Stimulated activated CD4-positive, alpha-beta T cell treated with anti-CD3 and anti-CD28 coated beads, Interleukin-1b, Interleukin-23, amount 100 ng/mL, for 48 hours (primary cell): ENCODE results near the gene ATXN7.
A peak's percentile ranks its signal among the peaks of the same experiment; 100 is the strongest.

Experiments
- DNase-seq: peaks from one replicate; pipeline ENCODE4 v3.0.0-alpha.2; 2020

Gene ATXN7

DNA sequence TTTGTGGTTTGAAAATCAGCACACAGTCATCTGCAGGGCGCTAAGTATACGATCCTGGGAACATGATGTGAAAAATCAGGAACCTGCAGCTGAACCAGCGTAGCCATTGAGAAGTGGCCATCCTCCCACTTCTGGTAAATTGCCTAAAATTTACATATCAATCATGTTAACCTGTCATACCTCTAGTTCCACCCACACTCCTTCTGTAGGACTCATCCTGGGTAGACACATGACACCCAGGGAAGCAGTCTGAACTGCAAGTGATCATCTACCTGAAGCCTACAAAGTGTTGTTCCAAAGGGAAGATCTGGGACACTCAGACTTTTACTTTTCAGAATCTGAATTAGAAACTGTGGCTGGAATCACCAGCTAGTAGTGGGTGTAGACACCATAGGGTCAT, 165.1 kb downstream of the ATXN7 start:
- DNase-seq = no peak

DNA sequence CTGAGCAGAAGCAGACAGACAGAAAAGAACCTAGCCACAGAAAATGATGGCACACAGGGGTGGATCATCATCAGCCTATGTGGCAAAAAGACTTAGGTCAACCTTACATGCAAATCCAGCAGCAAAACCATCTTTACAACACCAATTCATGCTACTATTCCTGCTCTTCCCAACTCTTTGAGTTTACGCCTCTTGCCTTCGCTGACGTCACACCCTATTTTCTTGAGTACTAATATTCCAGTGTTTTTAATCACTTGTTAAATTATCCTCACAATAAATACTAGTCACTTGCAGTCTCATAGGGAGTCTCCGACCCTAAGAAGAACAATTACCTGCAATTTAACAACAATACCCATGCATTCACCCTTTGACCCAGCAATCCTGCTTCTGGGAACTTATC, 165.6 kb downstream of the ATXN7 start:
- DNase-seq = no peak

DNA sequence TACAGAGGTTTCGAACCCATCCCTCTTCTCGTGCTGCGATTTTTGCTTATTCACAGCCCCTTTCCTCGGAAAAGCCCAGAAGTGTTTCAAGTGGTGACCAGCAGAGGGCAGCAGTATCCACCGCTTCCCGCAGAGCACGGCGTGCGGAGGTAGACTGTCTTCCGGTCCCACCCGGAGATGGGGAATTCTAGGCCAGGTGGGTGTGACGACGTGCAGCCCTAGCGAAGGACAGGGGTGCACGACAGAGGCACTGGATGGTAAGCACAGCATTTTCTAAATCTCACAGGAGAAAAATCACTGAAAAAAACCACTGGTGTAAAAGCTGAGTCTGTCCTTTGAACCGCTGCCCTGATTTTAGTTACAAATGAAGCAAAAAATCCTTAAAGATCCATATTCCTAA, 167.1 kb downstream of the ATXN7 start:
- peak; percentile 76 for DNase-seq

DNA sequence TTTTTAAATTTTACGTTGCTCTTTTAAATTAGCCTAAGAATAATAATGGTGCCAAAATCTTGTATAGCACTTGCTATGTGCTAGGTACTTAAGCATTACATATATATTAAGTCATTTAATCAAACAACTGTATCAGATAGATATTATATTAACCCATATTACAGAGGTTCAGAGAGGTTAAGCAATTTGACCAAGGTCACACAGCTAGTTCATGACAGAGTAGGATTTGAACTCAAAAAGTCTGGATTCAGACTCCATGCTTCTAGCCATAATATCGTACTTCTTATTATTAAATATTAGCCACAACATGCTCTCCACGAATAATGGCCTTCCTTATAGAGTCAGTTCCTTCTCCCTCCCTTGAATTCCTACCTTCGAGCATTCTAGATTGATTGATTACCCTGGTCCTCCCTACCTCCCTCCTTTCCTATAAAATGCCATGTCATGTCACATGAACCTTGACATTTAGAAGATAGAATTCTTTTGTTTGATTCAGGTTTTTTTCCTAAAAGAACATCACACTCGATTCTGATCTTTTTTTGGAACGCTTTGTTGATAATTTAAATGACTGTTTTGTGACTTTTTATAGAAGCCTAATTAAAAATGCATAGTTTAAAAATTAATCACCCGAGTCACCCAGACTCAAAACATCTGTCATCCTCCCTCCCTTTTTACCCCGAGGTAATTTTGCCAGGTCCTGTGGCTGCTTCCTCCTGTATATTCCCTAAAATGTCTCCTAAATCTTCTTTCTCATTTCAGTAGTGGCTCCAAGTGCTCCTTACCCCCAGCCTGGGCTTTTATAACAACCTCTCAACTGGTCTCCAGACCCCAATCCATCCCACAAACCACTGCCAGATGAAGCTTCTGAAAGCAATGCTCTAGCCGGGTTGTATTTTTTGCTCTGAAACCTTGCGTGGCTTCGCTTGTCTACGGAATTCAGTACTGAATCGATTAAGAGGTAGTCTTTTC, 168.2 kb downstream of the ATXN7 start:
- DNase-seq = no peak

DNA sequence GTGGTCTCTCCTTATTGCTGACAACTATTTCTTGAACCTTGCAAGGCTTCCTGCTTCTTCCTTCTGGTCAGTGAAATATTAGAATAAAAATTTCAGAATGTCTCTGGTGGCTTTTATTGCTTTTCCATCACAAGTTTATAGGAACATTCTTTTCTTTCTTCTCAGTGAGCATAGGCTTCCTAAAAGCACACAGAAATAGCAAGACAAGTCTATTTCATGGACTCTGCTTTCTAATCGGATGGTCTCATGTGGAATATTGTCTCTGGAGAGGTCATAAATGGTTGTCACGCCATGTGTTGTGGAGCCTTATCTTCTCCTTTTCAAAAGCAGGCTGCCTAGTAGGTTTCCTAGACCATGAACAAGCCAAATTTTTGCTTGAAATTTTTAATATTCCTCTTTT, 169.4 kb downstream of the ATXN7 start:
- DNase-seq = no peak

DNA sequence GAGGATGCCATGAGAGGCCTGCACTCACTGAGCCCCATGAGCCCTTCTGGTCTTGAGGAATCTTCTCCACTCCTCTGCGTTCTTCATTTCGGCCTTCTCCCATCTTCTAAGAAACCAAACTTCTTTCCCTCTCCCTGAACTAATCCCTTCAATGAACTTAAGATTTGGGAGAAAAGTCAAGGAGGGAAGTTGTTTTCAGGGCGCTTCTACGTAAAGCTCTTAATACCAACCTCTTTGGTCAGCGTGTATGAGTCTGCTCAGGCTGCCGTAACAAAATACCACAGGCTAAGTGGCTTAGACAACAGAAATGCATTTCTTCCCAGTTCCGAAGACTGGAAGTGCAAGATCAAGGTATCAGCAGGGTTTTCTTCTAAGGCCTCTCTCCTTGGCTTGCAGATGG, 173.4 kb downstream of the ATXN7 start:
- no peak for DNase-seq

DNA sequence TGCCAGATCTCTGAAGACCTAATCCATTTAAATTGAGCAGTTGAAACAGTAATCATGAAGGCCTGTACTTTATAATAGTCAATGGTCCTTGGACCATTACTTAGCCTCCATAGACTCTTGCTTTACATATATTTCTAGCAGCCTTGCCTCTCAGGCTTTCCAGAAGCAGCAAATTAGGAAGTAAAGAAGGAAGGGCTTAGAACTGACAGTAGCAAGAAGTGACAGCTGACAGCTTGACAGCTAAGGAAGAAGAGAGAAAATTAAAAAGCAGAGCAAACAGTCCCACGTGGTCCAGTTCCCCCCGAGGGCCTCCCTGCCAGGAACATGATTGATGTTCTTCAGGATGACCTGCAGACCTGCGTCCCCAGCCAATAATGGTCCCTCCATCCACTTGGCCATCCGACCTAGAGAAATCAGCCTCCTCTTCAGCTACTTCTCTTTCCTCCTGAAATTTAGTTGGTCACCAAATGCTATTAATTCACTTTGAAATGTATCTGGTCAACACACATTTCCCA, 174.6 kb downstream of the ATXN7 start:
- DNase-seq = no peak

DNA sequence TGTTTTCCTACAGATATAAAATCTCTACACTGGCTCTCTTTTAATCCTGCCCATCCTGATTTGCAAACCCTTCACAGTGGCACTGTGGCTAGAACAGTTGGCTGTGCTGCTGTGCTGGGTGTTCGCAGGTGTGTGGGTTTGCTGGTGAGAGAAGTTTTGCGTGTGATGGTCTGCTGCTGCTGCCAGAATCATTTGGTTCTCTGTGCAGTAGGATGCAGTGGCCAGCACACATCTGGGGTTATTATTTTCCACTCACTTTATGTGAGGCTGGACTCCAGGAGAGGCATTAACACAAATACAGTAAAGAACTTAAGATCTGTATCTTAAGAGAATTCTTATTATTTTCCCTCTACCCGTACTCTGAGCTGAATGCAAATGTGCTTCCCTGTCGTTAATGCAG, 175.7 kb downstream of the ATXN7 start:
- no peak for DNase-seq

DNA sequence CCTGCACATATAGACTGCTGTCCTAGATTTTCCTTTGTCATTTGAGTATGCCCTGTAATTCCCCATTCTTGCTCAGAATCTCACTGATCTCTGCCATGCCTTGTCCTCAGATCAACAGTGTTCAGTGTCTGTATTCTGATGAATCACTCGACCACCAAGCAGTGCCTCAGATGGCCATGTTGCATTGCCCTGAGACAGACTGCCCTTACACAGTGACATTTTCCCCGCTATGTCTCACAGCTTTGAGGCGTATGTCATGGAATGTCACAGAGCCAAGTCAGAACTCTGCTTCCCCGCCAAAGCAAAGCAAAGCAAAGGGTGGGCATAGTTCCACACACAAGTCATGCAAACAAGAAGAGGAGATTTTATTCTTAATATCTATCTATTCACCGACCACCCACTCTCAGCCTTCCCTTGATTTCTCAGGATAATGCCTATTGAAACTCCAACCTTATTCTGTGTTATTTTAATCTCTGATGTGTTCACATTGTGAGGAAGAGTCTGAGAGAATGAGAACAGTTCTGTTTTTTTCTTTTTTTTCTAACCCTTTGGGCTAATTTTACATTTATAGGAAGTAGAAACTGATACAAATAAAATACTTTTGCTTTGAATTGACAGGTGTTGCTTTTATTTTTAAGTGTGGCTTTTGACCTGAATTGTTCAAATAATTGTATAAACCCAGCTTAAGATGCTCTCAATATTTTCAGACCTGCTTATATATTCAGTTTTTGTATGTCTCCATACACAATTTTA, 176.5 kb downstream of the ATXN7 start:
- no peak for DNase-seq

DNA sequence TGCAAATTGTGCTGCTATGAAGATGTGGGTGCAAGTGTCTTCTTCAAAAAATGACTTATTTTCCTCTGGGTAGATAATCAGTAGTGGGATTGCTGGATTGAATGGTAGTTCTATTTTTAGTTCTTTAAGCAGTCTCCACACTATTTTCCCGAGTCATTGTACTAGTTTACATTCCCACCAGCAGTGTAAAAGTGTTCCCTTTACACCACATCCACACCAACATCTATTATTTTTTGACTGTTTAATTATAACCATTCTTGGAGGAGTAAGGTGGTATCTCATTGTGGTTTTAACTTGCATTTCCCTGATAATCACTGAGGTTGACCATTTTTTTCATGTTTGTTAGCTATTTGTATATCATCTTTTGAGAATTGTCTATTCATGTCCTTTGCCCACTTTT, 179.3 kb downstream of the ATXN7 start:
- DNase-seq = no peak

DNA sequence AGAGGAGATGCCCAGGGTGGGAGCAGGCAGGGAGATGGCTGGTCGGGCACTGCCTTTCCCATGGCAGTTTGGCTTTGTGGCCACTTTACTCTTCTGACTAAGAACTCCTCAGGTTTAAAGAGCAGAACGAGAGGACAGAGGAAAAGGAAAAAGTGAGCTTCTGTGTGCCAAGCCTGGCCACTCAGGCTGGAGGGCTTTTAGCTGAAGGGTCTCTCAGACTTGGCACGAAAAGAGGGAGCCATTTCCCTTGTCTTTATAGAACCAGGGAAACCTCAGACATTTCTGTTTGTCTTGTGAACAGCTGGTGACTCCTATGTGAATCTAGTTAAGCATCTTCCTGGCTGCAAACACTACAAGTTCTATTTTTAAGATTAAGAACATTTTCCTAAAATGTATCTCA, 182.9 kb downstream of the ATXN7 start:
- DNase-seq = no peak

DNA sequence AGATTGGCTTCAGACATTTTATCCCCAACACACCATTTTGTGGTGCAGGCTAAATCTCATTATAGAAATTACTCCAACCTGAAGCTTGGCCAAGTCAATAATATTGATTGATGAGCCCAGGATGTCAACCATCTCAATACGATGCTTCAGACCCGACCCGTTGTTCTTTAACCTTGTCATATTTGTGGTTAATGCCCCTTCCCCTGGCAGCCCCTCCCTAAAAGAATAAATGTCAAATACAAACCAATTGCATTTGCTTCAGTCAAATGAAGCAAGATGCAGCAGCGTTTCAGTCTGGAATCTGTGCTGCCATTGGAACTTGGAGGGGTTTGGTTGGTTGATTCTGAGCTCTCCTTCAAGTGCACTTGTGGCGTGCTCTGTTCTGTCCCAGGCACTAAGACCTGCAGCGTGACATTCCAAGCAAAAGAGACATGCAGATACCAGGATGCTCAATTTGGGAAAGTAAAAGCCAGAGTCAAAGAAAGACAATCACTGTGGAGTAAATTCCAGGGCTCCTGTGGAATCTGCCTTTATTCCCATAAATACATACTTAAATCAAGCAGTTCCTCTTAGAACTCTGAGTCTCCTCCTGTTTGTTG, 183.4 kb downstream of the ATXN7 start:
- no peak for DNase-seq

DNA sequence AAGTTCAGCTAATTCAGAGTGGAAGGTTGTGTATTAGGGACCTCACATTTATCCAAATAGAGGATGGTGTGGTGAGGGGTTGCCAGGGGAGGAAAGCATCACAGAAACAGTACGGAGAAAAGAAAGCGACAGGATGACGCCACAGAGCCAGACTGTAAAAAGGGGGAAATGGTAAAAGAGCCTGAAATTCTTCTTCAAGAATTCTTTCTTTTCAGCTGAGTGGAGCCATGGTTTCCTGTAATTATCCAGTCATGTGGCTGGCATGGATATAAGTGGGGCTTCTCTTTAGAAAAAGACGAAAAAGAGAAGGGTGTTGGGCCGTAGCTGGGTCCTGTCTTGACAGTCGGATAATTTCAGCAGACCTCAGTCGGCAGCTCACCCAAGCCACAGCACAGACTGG, 184.1 kb downstream of the ATXN7 start:
- DNase-seq = no peak

DNA sequence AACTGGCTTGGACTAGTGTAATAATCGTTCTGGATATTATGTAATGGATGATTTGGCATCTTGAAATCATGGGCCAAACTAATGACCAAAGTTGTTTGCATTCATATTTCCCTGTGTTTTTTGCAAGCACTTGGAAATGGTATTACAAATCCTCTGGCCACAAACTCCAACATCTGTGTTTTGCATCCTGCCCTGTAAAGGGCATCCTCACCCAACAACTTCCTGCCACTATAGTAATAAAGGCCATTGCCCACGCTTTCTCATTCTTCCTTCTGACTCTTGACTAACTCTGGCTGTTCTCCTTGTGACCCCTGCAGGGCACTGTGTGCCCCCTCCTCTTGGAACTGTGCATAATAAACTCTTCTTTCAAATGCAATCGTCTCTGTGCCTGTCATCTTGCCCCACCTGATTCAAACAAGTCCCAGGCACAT, 185.0 kb downstream of the ATXN7 start:
- DNase-seq = peak; percentile 13

DNA sequence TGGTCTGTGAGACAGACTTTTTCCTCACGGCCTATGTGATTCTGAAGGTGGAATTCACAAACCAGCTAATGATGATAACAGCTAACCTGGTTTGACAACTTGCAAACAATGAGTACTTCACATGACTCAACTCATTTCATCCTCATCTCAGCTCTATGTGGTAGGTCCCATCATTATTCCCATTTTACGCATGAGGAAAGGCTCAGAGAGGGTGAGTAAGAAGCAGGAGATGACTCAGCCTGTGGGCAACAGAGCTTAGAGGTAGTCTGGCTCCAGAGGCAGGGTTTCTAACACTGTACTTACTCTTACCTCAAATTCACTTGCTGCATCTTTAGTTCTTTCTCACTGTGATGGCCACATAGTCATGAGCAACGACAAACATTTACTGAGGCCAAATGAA, 185.5 kb downstream of the ATXN7 start:
- peak; percentile 47 for DNase-seq

DNA sequence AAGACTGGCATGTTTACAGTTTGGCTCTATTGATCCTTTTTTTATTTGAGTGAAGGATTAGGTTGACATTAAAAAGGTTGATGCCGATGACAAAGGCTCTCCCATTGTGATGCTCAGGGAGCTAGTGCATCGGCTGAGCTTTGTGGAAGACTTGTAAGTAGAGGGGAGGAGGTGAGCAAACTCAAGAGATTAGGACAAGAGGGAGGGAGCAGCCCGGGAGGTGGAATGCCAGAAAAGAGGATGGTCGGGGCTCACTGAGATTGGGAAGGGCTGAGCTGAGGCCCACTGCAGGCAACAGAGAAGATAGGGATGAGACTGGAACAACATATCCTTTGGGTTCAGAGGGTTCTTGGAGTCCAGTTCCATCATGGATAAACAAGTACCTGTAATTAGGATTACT, 186.2 kb downstream of the ATXN7 start:
- DNase-seq = no peak
